GM11168 (cell line): ENCODE data around the gene MLX.

Experiments
- in situ Hi-C: fragments of 300-500 bp; cut with MboI; formaldehyde crosslinking; loops from one replicate; pipeline ENCODE4 v1.12.0; 2022; ENCODE audit warnings: low sequenced_read_pairs; ENCODE audit not compliant: unreplicated experiment

The MLX gene, protein sequence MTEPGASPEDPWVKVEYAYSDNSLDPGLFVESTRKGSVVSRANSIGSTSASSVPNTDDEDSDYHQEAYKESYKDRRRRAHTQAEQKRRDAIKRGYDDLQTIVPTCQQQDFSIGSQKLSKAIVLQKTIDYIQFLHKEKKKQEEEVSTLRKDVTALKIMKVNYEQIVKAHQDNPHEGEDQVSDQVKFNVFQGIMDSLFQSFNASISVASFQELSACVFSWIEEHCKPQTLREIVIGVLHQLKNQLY

DNA sequence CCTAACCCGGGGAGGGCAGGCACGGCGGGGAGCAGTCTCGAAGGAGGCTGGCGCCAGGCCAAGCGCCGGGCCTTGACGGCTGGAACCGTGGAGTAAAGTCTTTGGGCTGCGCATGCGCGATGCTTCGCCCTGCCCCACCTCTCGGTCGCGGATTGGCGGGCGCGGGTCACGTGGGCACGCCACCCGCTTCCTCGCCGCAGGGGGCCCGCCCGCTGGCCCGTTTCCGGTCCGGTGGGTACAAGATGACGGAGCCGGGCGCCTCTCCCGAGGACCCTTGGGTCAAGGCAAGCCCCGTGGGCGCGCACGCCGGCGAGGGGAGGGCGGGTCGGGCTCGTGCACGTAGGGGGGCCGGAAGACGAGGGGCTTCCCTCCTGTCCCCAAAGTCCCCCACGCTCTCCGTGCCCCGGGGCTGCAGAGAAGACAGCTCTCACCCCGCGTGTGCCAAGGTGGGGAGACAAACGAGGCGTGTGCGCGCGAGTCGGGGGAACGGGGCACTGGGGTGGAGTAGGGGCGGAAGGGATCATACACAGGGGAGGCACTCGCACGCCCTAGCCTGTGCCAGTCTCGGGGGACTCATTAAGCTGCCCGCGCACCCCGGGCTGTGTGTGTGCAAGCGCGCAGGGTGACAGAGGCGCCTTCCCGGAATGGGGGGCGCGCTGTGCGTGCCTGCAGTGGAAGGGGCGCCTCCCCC, at the start of gene MLX:
Gene MLX (plus strand): TSS at position 218 of the 691 bp plus-strand sequence. CDS start 25 bp downstream, at position 243.
- in situ Hi-C loops, result no loop called here

DNA sequence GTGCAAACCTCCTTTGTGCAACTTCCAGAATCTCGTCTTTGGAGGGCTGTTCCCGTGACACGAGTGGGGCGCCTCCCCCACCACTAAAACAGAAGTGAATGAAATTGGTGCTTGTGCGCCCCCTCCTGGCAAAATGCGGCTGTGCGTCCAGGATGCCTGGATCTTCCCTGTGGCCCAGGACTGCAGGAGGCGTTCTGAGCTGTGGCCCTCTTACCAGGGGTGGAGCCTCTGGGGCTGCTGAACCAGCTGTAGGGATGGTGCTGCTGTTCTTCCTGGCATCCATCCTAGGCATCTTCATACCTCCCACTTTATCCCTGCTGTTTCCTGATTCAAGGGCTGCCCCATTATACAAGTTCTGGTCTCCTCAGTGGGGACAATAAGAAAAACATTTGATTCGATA, 49.4 kb upstream of the MLX start:
- in situ Hi-C loops, result no loop called here

DNA sequence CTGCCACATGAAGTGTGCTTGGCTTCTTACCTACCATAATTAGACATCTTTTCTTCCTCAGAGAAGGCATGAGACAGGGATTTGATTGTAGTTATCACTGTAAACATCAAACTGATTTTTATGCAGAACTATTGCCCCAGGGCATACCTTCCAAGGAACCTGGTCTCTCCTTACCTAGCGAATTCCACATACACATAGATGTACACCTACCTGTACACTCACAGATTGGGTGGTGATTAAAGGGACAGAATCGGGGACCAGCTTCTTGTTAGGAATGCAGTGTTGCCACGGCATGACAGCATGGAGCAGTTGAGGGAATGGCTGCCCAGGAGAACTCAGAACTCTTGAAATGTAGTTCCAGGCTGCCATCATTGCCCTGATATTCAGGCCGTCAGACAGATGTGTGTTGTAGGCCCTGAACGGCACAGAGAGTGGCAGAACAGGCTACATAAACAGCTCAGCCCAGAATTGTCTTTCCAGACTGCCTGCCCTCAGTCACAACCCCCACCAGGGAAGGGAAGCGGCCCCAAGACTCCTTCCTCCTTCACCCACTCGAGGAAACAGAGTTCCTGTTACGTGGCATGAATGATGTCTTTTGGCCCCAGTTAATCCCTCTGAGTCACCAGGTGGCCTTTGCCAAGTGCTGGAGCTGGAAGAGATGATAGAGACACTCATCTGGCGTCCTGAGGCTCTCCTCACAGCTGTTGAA, 48.7 kb upstream of the MLX start:
- in situ Hi-C loops, result no loop called here

DNA sequence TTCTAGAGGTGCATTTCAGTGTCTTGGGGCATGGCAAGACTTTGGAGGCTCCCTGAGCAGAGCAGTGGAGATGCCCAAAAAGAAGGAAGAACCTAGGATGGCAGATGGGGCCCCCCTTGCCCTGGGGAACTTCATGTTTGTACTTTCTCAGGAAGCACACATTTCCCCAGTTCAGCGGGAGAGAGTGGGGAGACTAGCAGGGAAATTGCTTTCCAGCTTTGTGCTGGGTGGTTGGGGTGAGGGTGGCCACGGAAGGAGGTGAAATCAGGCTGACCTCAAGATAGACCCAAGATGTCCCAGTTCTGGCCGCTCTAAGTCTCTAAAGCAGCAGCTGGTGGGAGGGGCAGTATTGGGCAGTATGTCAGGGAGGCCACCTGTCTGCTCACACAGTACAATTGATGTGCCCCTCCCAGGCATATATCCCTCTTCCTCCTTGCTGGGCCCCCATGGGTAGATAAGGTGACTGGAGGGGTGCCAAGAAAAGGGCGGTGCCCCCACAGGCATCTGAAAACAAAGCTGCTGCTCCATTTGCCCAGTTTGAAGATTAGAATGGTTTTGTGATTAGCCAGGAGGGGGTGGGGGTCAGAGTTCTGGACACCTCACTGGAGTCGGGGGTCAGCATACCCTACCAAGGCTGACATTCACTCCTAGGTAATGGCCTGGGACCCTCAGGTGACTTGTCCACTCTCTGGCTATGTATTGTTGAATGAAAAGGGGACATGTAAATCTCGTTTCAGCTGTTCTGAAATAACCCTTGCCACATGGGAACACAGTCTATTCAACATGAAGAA, 48.0 kb upstream of the MLX start:
- in situ Hi-C loops, result no loop called here

DNA sequence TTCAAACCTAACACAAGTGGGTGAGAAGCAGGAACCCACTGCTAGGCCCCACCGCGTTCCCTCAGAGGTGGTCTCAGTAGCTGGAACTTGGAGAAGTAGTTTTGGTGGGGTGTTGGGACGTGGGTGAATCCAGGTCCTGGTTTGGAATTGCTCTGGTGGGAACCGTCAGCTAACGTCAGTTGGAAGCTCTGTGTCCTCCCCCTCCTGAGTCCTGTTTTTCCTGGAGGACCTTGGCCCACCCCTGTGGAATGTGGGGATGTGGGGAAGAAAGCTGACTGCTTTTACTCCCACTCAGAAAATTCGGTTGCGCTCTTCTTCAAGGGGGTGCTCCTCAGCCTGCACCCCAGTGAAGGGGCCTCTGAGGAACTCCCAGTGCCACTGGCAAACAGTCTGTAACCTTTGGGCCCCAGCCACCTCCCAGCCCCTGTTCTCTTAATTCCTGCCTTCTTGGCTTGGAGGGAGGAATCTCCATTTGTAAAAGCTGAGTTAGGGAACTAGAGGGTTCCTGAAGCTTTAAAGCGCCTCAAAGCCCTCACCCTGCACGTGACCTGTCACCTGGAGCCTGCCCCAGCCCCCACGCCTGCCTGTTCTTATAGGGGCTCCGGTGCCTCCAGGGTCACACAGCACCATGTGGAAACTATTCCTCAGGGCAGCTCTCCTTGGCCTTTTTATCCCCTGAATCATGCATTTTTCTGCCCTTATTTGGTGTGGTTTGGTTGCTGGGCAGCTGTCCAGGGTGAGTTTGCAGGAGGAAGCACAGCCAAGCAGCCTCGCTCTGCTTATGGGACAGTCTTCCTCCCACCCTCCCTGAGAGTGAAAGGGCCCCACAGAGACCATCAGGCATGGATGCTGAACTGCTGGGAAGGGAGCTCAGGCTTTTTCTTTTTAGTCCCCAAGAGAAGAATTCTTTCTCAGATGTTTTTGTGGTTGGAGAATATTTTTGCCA, 47.1 kb upstream of the MLX start:
- in situ Hi-C loops, result loop anchor here (10.0 kb wide), 1 partner anchor 205 kb away; no protein-coding TSS in a partner anchor

DNA sequence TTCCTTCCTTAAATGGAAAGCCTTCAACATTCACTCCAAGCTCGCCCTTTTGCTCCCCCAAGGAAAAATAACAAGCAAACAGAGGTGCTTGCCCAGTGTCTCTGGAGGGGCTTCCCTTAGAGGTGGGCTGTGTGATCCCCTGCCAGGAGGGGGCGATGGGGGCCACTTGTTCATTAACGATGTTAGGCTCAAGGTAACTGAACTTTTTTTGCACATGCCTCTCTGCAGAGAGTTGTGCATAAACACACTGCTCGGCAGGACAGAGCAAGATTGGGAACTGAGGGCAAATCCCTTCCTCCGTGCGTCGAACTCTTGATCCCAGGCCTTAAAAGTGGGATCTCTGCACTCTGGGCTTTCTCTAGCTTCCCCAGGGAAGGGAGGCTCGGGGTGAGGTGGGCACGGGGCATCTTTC, 46.4 kb upstream of the MLX start:
- in situ Hi-C loops, result loop anchor here (10.0 kb wide), 1 partner anchor 206 kb away; no protein-coding TSS in a partner anchor

DNA sequence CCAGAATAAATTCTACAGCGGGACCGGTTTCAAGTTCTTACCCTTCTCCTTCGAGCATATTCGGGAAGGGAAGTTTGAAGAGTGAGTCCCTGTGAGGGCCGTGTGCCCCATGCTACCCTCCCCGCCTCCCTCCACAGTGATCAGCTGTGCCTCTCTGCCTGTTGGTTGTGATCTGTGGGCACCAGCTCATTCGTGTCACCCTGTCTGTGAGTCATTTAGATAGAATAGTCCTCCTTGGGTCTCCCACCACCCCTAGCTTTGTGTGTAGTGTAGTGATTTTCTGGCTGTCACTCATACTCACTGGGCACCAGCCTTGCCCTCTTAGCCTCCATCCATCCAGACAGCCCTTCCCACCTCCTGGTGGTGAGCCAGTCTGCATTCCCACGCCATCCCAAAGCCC, 45.9 kb upstream of the MLX start:
- in situ Hi-C loops, result loop anchor here (10.0 kb wide), 1 partner anchor 206 kb away; no protein-coding TSS in a partner anchor

DNA sequence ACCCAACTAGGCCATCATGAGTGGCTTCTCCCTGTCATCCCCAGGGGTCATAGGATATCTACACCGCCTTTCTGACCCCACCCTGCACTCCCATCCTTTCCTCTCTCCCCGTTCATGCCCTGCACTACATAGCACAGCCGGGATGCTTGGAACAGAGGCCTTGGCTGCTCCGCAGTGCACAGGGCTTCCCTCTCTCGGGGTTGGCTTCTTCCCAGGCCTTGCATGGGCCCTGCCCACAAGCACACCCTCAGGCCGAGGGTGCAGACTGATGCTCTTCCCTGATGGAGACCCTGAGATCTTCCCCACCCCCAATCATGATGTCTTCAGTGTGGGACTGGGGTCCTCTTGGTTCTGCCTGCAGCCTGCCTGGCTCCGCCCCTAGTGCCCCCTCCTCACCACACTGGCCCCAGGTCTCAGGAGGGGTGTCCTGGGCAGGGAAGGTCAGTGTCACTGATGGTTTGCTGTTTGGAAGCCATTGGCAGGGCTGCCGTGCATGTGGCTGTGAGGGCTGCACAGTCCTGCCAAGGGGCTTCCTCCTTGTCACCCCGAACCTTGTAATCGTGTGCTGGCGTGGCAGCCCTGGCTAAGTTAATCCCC, 45.1 kb upstream of the MLX start:
- in situ Hi-C loops, result loop anchor here (10.0 kb wide), 1 partner anchor 207 kb away; no protein-coding TSS in a partner anchor

DNA sequence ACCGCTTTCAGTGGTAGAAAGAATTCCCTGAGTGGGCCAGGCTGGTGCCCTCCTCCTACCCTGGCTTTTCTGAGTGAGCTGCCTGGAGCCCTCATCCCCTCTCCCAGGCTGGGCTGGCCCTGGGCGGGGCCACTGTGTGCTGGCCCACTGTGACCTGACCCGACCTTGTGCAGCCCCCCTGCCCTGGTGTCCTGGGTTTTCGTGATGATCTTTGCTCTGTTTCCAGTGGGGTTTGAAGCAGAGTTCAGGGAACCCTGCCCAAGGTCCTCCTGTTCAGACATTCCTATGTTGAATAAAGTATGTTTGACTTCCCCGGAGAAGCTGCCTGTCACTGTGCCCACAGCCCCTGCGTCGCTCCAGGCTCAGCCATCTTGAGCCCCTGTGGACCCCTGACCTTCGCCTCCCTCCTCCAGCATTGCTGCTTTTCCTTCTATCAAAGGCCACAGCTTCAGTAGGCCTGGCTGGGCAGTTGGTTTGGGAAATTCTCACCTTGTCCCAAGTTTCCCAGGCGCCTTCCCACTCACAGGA, 44.6 kb upstream of the MLX start:
- in situ Hi-C loops, result loop anchor here (10.0 kb wide), 1 partner anchor 208 kb away; no protein-coding TSS in a partner anchor

DNA sequence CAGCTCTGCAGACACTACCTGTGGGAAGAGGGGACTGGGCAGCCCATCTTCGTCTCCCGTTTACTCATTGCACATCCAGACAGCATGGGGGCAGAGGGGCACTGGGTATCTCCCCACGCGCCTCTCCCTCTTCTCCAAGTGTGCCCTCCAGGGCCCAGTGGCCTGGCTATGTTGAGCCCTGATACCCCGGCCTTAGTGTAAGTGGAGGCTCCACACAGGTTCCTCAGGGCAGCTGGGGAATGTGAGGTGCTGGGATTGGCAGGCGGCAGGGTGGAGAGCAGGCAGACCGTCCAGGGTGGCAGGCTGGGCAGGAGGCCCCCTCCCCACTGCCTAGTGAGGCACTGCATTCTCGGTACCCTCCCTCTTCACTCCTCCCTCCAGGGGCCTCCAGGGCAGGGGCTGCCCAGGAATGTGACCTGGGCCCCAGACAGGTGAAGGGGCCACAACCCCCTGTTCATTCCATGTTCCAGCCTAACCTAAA, 44.1 kb upstream of the MLX start:
- in situ Hi-C loops, result loop anchor here (10.0 kb wide), 1 partner anchor 208 kb away; no protein-coding TSS in a partner anchor

DNA sequence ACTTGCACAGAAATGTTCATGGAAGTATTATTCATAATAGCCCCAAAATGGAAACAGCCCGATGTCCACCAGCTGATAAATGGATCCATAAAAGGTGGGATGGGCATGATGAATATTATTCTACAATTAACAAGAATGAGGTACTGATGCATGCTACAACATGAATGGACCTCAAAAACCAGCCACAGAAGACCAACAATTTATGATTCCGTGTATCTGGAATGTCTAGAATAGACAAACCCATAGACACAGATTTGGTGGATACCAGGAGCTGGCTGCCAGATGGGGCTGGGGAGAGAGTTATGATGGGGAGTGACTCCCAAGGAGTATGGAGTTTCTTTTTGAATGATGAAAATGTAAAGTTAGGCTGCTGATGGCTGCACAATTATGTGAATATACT, 41.7 kb upstream of the MLX start:
- in situ Hi-C loops, result loop anchor here (10.0 kb wide), 1 partner anchor 210 kb away; no protein-coding TSS in a partner anchor

DNA sequence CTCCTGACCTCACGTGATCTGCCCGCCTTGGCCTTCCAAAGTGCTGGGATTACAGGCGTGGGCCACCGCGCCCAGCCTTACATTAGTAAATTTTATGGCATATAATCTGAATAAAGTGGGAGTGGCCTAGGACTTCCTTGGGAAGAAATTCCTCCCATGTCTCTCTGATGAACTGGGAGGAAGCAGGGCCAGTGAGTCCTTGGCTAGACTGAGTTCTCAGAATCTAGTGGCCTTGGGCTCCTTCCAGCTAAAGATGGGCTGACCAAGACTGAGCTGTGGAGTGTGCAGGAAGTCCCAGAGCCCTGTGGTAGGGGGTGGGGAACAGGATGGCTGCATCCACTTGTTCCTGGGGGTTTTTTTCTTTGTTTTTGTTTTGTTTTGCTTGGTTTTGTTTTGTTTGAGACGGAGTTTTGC, 40.9 kb upstream of the MLX start:
- in situ Hi-C loops, result loop anchor here (10.0 kb wide), 1 partner anchor 211 kb away; no protein-coding TSS in a partner anchor

DNA sequence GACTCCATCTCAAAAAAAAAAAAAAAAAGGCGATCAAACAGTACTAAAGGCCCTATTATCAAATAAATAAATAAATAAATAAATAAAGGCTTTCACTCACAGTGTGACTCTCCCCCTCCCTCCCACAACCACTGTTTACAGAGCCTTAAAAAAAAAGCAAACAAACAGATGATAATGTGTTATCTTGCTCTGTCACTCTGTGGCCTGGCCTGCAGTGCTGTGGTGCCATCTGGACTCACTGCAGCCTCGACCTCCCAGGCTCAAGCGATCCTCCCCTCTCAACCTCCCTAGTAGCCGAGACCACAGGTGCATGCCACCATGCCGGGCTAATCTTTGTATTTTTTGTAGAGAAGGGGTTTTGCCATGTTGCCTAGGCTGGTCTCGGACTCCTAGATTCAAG, 39.0 kb upstream of the MLX start:
- in situ Hi-C loops, result loop anchor here (10.0 kb wide), 1 partner anchor 213 kb away; no protein-coding TSS in a partner anchor

DNA sequence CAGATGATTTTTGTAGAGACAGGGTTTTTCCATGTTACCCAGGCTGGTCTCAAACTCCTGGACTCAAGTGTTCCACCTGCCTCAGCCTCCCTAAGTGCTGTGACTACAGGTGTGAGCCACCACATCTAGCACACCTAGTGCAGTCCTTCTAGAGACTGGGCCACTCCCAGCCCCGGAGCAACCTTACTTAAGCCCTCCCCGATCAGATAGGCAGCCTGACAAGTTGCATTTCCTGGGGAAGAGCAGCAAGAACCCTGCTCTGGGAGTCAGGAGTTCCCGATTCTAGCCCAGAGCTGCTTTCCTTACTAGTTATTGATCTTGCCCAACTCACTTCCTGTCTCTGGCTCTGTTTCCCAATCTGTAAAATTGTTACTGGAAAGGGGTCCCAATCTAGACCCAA, 37.8 kb upstream of the MLX start:
- in situ Hi-C loops, result loop anchor here (10.0 kb wide), 1 partner anchor 214 kb away; no protein-coding TSS in a partner anchor

DNA sequence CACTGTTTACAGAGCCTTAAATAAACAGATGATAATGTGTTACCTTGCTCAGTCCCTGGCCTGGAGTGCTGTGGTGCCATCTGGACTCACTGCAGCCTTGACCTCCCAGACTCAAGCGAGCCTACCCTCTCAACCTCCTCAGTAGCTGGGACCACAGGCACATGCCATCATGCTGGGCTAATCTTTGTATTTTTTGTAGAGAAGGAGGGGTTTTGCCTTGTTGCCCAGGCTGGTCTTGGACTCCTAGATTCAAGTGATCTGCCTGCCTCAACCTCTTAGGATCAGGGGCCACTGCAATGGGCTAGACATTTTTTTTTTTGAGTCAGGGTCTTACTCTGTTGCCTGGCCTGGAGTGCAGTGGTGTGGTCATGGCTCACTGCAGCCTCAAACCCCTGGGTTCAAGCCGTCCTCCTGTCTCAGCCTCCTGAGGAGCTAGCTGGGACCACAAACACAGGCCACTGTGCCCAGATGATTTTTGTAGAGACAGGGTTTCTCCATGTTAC, 35.9 kb upstream of the MLX start:
- in situ Hi-C loops, result no loop called here

DNA sequence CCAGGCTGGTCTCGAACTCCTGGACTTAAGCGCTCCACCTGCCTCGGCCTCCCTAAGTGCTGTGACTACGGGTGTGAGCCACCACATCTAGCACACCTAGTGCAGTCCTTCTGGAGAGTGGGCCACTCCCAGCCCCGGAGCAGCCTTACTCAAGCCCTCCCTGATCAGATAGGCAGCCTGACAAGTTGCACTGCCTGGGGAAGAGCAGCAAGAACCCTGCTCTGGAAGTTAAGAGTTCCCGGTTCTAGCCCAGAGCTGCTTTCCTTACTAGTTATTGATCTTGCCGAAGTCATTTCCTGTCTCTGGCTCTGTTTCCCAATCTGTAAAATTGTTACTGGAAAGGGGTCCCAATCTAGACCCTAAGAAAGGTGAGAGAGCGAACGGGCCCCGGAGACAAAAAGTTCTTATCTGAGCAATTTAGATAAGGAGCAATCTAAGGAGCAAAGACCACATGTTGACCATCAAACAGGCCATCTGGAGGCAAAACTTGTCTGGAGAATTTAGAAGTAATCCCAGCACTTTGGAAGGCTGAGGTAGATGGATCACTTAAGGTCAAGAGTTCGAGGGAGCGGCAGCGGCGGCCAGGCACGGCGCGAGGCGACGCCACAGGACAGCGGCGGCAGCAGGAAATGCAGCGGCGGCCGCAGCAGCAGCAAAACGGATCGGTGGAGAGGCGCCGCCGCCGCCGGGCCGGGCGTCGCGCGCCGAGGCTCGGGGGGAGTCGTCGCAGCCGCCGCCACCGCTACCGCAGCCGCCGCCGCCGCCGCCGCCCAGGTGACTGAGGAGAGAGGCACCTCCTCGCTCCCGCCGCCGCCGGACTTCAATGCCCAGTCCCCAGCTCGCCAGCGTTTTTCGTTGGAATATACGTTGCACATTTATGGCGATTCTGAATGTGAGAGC, 35.2 kb upstream of the MLX start:
- in situ Hi-C loops, result no loop called here
